WTC11 (cell line): ENCODE results near the gene STOX2. TPM values are rescaled to one million over a fixed set of nuclear protein-coding genes. Genes with fewer than 3 reads are reported as not detected.

ENCODE experiments used
- ATAC-seq: fragments of 200-7000 bp; cut with Tn5 transposase; 2 replicates; pipeline ENCODE4 v1.10.0; 2021; ENCODE audit warnings: mild to moderate bottlenecking, moderate library complexity
- CTCF ChIA-PET: fragments of 300-600 bp; sonication (Branson Sonifier 250); formaldehyde crosslinking; loops from one replicate; lab custom pipeline; 2021; ENCODE audit warnings: antibody characterized with exemption; lab: Charles Lee
- POLR2A ChIA-PET: fragments of 350-600 bp; sonication (Branson Sonifier 250); formaldehyde crosslinking; loops from one replicate; lab custom pipeline; 2021; ENCODE audit warnings: antibody characterized with exemption; lab: Charles Lee
- DNase-seq: peaks from one replicate; pipeline ENCODE4 v3.0.0; 2021; ENCODE audit warnings: low spot score
- H3K27ac Mint-ChIP-seq: 2 replicates; pipeline ENCODE4 v1.8.0; 2021; ENCODE audit warnings: mixed read lengths
- H3K27me3 Mint-ChIP-seq: 2 replicates; pipeline ENCODE4 v1.8.0; 2021; ENCODE audit warnings: low read depth, mild to moderate bottlenecking, moderate library complexity, mixed read lengths
- H3K36me3 Mint-ChIP-seq: 2 replicates; pipeline ENCODE4 v1.8.0; 2021; ENCODE audit warnings: mixed read lengths
- H3K4me1 Mint-ChIP-seq: 2 replicates; pipeline ENCODE4 v1.8.0; 2022; ENCODE audit warnings: mixed read lengths
- H3K4me3 Mint-ChIP-seq: 2 replicates; pipeline ENCODE4 v1.8.0; 2021; ENCODE audit warnings: mild to moderate bottlenecking, moderate library complexity, mixed read lengths
- H3K9me3 Mint-ChIP-seq: 2 replicates; pipeline ENCODE4 v1.8.0; 2021; ENCODE audit warnings: mixed read lengths
- GTF2I ChIP-seq: fragments of 250-450 bp; sonication (Bioruptor Pico); conservative IDR thresholded peaks from 2 replicates; pipeline ENCODE4 v1.4.0; 2021; ENCODE audit warnings: mild to moderate bottlenecking
- SMAD4 ChIP-seq: sonication (generic); formaldehyde crosslinking; IDR thresholded peaks from 2 replicates; pipeline ENCODE4 v1.8.0; 2022; ENCODE audit warnings: mild to moderate bottlenecking, missing genetic modification reagents
- SOX15 ChIP-seq: fragments of 250-450 bp; sonication (Bioruptor Pico); IDR thresholded peaks from 2 replicates; pipeline ENCODE4 v1.9.0; 2021; ENCODE audit warnings: mild to moderate bottlenecking
- TEAD4 ChIP-seq: sonication (generic); formaldehyde crosslinking; IDR thresholded peaks from 2 replicates; pipeline ENCODE4 v1.8.0; 2022; ENCODE audit warnings: mild to moderate bottlenecking, missing genetic modification reagents
- ZBTB21 ChIP-seq: sonication (generic); formaldehyde crosslinking; IDR thresholded peaks from 2 replicates; pipeline ENCODE4 v1.8.1; 2023; ENCODE audit warnings: mild to moderate bottlenecking, missing genetic modification reagents, borderline replicate concordance
- total RNA-seq: library from RNA; stranded (reverse); gene quantifications from 3 replicates; pipeline ENCODE4 v1.2.3, GENCODE V29; 2021
- TF ChIP-seq, protein P1 (sequence below): sonication (generic); formaldehyde crosslinking; IDR thresholded peaks from 2 replicates; pipeline ENCODE4 v1.8.1; 2022; ENCODE audit warnings: mild to moderate bottlenecking, moderate library complexity, missing genetic modification reagents
- TF ChIP-seq, protein P2 (sequence below): sonication (generic); formaldehyde crosslinking; IDR thresholded peaks from 2 replicates; pipeline ENCODE4 v1.8.0; 2023; ENCODE audit warnings: missing genetic modification reagents, mild to moderate bottlenecking, borderline replicate concordance
- TF ChIP-seq, protein P3 (sequence below): sonication (generic); formaldehyde crosslinking; IDR thresholded peaks from 2 replicates; pipeline ENCODE4 v1.8.1; 2022; ENCODE audit warnings: low read depth, missing genetic modification reagents, borderline replicate concordance
- TF ChIP-seq, protein P4 (sequence below): sonication (generic); formaldehyde crosslinking; IDR thresholded peaks from 2 replicates; pipeline ENCODE4 v1.8.1; 2022; ENCODE audit warnings: low read depth, mild to moderate bottlenecking, moderate library complexity, missing genetic modification reagents, borderline replicate concordance
- TF ChIP-seq, protein P5 (sequence below): fragments of 250-450 bp; sonication (Bioruptor Pico); IDR thresholded peaks from 2 replicates; pipeline ENCODE4 v1.9.0; 2021; ENCODE audit warnings: mild to moderate bottlenecking
- TF ChIP-seq, protein P6 (sequence below): sonication (generic); formaldehyde crosslinking; IDR thresholded peaks from 2 replicates; pipeline ENCODE4 v1.8.1; 2022; ENCODE audit warnings: missing genetic modification reagents, borderline replicate concordance
- TF ChIP-seq, protein P7 (sequence below): fragments of 250-450 bp; sonication (Bioruptor Pico); IDR thresholded peaks from 2 replicates; pipeline ENCODE4 v1.9.0; 2021; ENCODE audit warnings: mild to moderate bottlenecking, borderline replicate concordance
- TF ChIP-seq, protein P8 (sequence below): fragments of 250-450 bp; sonication (Bioruptor Pico); IDR thresholded peaks from 2 replicates; pipeline ENCODE4 v1.8.0; 2021; ENCODE audit warnings: mild to moderate bottlenecking
- TF ChIP-seq, protein P9 (sequence below): sonication (generic); formaldehyde crosslinking; IDR thresholded peaks from 2 replicates; pipeline ENCODE4 v1.8.1; 2023; ENCODE audit warnings: mild to moderate bottlenecking, missing genetic modification reagents, moderate library complexity

Gene STOX2
- total RNA-seq, 1 experiment from 2014 or later: 31.6 TPM

DNA sequence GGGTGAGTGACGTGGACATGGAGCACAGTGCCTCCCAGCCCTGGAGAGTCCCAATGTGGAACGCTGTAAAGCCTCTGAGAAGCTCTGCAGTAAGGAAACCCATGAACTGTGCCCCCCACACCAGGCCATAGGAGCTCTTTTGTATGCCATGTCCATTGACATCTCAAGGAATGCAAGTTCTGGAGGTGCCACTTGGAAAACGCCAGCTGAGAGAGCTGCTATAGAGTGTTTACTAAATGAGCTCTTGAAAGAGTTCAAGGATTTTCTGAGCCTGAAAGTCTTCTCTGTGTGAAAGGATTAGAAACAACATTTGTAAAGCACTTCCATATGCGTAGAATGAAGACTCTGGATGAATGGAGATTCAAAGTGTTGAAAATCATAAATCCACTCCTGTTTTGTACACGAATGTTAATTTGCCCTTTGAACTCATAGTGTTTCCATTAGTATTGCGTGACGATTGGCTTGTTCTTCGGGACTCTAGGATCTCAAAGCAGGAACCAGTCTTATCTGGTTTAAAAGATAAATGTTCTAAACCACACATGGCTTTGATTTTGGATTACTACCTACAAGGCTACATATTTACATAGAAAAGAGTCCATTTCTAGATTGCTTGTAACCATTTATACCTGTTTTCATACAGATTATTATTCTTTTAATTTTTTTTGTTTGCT lies 41.8 kb upstream of the STOX2 start:
- POLR2A ChIA-PET: no interaction called here
- H3K4me3 Mint-ChIP-seq: no peak overlapping the region

More for the DNA sequence above, 41.8 kb upstream of the STOX2 start:
- ATAC-seq: no peak
- Mint-ChIP-seq H3K9me3 (no peaks in the 10 kb centered on the region), H3K27ac (no peak overlapping the region), H3K27me3 (peaks cover 28% of the 10 kb centered on the region), H3K36me3 (no peaks in the 10 kb centered on the region), H3K4me1 (peaks cover 20% of the 10 kb centered on the region)
- CTCF ChIA-PET: interaction anchor here (1.0 kb wide), 1 partner anchor 252 kb away, joined by 3 read pairs; no protein-coding TSS in a partner anchor
- TF ChIP-seq, protein P1, sequence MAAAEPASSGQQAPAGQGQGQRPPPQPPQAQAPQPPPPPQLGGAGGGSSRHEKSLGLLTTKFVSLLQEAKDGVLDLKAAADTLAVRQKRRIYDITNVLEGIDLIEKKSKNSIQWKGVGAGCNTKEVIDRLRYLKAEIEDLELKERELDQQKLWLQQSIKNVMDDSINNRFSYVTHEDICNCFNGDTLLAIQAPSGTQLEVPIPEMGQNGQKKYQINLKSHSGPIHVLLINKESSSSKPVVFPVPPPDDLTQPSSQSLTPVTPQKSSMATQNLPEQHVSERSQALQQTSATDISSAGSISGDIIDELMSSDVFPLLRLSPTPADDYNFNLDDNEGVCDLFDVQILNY: no peak
- TF ChIP-seq, protein P2, sequence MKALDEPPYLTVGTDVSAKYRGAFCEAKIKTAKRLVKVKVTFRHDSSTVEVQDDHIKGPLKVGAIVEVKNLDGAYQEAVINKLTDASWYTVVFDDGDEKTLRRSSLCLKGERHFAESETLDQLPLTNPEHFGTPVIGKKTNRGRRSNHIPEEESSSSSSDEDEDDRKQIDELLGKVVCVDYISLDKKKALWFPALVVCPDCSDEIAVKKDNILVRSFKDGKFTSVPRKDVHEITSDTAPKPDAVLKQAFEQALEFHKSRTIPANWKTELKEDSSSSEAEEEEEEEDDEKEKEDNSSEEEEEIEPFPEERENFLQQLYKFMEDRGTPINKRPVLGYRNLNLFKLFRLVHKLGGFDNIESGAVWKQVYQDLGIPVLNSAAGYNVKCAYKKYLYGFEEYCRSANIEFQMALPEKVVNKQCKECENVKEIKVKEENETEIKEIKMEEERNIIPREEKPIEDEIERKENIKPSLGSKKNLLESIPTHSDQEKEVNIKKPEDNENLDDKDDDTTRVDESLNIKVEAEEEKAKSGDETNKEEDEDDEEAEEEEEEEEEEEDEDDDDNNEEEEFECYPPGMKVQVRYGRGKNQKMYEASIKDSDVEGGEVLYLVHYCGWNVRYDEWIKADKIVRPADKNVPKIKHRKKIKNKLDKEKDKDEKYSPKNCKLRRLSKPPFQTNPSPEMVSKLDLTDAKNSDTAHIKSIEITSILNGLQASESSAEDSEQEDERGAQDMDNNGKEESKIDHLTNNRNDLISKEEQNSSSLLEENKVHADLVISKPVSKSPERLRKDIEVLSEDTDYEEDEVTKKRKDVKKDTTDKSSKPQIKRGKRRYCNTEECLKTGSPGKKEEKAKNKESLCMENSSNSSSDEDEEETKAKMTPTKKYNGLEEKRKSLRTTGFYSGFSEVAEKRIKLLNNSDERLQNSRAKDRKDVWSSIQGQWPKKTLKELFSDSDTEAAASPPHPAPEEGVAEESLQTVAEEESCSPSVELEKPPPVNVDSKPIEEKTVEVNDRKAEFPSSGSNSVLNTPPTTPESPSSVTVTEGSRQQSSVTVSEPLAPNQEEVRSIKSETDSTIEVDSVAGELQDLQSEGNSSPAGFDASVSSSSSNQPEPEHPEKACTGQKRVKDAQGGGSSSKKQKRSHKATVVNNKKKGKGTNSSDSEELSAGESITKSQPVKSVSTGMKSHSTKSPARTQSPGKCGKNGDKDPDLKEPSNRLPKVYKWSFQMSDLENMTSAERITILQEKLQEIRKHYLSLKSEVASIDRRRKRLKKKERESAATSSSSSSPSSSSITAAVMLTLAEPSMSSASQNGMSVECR: no peak
- TF ChIP-seq, protein P3, sequence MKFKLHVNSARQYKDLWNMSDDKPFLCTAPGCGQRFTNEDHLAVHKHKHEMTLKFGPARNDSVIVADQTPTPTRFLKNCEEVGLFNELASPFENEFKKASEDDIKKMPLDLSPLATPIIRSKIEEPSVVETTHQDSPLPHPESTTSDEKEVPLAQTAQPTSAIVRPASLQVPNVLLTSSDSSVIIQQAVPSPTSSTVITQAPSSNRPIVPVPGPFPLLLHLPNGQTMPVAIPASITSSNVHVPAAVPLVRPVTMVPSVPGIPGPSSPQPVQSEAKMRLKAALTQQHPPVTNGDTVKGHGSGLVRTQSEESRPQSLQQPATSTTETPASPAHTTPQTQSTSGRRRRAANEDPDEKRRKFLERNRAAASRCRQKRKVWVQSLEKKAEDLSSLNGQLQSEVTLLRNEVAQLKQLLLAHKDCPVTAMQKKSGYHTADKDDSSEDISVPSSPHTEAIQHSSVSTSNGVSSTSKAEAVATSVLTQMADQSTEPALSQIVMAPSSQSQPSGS: no peak
- TF ChIP-seq ZBTB21 (CRISPR knock-in tag) (no peak), SMAD4 (CRISPR knock-in tag) (no peak), SOX15 (CRISPR knock-in tag) (no peak), TEAD4 (CRISPR knock-in tag) (no peak), GTF2I (CRISPR knock-in tag) (no peak)
- TF ChIP-seq, protein P4, sequence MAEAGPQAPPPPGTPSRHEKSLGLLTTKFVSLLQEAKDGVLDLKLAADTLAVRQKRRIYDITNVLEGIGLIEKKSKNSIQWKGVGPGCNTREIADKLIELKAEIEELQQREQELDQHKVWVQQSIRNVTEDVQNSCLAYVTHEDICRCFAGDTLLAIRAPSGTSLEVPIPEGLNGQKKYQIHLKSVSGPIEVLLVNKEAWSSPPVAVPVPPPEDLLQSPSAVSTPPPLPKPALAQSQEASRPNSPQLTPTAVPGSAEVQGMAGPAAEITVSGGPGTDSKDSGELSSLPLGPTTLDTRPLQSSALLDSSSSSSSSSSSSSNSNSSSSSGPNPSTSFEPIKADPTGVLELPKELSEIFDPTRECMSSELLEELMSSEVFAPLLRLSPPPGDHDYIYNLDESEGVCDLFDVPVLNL (CRISPR knock-in tag): no peak
- TF ChIP-seq, protein P5, sequence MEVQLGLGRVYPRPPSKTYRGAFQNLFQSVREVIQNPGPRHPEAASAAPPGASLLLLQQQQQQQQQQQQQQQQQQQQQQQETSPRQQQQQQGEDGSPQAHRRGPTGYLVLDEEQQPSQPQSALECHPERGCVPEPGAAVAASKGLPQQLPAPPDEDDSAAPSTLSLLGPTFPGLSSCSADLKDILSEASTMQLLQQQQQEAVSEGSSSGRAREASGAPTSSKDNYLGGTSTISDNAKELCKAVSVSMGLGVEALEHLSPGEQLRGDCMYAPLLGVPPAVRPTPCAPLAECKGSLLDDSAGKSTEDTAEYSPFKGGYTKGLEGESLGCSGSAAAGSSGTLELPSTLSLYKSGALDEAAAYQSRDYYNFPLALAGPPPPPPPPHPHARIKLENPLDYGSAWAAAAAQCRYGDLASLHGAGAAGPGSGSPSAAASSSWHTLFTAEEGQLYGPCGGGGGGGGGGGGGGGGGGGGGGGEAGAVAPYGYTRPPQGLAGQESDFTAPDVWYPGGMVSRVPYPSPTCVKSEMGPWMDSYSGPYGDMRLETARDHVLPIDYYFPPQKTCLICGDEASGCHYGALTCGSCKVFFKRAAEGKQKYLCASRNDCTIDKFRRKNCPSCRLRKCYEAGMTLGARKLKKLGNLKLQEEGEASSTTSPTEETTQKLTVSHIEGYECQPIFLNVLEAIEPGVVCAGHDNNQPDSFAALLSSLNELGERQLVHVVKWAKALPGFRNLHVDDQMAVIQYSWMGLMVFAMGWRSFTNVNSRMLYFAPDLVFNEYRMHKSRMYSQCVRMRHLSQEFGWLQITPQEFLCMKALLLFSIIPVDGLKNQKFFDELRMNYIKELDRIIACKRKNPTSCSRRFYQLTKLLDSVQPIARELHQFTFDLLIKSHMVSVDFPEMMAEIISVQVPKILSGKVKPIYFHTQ: no peak
- TF ChIP-seq, protein P6, sequence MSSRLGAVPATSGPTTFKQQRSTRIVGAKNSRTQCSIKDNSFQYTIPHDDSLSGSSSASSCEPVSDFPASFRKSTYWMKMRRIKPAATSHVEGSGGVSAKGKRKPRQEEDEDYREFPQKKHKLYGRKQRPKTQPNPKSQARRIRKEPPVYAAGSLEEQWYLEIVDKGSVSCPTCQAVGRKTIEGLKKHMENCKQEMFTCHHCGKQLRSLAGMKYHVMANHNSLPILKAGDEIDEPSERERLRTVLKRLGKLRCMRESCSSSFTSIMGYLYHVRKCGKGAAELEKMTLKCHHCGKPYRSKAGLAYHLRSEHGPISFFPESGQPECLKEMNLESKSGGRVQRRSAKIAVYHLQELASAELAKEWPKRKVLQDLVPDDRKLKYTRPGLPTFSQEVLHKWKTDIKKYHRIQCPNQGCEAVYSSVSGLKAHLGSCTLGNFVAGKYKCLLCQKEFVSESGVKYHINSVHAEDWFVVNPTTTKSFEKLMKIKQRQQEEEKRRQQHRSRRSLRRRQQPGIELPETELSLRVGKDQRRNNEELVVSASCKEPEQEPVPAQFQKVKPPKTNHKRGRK: no peak
- TF ChIP-seq, protein P7, sequence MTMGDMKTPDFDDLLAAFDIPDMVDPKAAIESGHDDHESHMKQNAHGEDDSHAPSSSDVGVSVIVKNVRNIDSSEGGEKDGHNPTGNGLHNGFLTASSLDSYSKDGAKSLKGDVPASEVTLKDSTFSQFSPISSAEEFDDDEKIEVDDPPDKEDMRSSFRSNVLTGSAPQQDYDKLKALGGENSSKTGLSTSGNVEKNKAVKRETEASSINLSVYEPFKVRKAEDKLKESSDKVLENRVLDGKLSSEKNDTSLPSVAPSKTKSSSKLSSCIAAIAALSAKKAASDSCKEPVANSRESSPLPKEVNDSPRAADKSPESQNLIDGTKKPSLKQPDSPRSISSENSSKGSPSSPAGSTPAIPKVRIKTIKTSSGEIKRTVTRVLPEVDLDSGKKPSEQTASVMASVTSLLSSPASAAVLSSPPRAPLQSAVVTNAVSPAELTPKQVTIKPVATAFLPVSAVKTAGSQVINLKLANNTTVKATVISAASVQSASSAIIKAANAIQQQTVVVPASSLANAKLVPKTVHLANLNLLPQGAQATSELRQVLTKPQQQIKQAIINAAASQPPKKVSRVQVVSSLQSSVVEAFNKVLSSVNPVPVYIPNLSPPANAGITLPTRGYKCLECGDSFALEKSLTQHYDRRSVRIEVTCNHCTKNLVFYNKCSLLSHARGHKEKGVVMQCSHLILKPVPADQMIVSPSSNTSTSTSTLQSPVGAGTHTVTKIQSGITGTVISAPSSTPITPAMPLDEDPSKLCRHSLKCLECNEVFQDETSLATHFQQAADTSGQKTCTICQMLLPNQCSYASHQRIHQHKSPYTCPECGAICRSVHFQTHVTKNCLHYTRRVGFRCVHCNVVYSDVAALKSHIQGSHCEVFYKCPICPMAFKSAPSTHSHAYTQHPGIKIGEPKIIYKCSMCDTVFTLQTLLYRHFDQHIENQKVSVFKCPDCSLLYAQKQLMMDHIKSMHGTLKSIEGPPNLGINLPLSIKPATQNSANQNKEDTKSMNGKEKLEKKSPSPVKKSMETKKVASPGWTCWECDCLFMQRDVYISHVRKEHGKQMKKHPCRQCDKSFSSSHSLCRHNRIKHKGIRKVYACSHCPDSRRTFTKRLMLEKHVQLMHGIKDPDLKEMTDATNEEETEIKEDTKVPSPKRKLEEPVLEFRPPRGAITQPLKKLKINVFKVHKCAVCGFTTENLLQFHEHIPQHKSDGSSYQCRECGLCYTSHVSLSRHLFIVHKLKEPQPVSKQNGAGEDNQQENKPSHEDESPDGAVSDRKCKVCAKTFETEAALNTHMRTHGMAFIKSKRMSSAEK (CRISPR knock-in tag): no peak
- TF ChIP-seq, protein P8, sequence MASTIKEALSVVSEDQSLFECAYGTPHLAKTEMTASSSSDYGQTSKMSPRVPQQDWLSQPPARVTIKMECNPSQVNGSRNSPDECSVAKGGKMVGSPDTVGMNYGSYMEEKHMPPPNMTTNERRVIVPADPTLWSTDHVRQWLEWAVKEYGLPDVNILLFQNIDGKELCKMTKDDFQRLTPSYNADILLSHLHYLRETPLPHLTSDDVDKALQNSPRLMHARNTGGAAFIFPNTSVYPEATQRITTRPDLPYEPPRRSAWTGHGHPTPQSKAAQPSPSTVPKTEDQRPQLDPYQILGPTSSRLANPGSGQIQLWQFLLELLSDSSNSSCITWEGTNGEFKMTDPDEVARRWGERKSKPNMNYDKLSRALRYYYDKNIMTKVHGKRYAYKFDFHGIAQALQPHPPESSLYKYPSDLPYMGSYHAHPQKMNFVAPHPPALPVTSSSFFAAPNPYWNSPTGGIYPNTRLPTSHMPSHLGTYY (CRISPR knock-in tag): no peak
- TF ChIP-seq, protein P9, sequence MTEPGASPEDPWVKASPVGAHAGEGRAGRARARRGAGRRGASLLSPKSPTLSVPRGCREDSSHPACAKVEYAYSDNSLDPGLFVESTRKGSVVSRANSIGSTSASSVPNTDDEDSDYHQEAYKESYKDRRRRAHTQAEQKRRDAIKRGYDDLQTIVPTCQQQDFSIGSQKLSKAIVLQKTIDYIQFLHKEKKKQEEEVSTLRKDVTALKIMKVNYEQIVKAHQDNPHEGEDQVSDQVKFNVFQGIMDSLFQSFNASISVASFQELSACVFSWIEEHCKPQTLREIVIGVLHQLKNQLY (CRISPR knock-in tag): no peak
- DNase-seq: no peak
